Amygdala (tissue), 56 donors: ENCODE results near the gene FADS6.
A peak's percentile ranks its signal among the peaks of the same experiment; 100 is the strongest.
"Not testable (repeated sequence)": the region's sequence is repeated elsewhere in the genome, so short reads cannot be mapped to it uniquely, and the experiment has no call there.

ENCODE experiments used
- DNase-seq, 56 donors: peaks; one replicate each; lab custom pipeline; 2025; lab: John Stamatoyannopoulos, UW

FADS6 gene

DNA sequence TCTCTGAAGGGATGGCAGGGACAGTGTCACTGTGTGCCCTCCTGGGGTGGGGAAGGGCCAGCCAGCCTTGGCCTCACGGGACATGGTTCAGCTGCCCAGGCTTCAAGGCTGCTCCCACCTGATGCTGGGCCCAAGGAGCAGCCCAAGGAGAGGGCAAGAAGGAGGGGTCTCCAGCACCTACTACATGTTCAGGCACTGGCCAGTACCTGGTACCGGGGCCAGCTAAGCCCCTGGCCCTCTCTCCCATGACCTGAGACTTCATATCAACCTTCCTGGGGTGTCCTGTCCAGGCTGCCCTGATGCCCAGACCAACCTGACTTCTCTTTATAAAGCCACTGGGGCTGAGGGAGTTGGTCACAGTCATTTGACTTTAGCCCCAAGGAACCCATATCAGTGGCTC, 28.3 kb upstream of the FADS6 start:
- no peak for DNase-seq

DNA sequence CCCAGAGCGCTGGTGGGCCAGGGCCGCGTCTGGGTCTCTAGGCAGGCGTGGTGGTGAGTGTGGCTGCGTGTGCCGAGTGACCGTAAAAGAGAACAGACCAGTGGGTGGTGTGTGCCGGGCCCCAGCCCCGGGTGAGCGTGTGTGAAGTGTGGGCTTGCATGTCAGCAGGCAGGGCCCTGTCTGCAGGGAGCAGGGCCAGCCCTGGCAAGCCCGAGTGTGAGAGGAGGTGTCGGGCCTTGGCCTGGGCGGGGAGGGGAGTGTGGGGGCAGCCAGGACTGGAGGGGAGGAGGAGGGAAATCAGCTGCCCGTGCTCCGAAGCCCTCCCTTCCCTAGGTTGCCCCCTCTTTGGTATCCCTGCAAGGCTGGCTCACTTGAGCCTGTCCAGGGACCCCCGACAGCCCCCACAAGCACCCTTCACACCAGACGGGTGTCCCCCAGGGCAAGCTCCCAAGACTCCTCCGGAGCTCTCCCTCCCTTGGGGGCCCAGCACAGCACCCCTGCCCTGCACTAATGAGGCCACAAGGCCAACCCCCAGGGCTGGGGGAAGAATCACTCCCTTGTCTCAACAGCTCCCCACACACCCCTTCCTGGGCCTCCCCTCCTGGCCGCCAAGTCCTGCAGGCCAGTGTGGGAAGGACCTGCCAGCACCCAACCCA, 27.7 kb upstream of the FADS6 start:
- no peak for DNase-seq

DNA sequence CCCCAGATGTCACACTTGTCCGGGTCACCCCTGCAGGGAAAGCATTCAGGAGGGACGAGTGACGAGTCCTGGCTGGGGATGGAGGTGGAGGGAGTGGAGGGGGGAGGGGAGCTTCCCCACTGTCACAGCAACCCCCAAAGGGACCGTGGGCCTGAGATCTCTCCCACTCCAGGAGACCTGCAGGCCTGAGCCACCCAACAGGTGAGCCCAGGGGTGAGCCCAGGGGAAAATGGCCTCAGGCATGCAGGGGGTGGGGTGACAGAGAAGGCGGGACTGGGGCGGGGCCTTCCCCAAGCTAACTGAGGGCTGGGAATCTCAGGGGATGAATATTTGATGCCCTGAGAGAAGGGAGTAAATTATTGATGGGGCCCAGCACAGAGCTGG, 27.2 kb upstream of the FADS6 start:
- DNase-seq, result no peak

DNA sequence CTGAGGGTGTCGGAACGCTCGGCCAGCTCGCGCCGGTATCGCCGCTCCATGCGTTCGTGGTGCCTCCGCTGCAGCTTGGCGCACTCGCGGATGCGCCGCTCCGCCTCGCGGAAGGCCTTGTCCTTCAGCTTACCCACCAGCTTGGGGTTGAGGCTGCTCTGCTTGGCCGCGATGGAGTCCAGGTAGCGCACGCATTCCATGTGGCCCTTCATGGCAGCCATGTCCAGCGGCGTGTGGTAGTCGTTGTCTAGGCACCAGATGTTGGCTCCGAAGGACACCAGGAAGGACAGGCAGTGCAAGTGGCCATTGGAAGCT, 26.8 kb upstream of the FADS6 start:
- no peak for DNase-seq

DNA sequence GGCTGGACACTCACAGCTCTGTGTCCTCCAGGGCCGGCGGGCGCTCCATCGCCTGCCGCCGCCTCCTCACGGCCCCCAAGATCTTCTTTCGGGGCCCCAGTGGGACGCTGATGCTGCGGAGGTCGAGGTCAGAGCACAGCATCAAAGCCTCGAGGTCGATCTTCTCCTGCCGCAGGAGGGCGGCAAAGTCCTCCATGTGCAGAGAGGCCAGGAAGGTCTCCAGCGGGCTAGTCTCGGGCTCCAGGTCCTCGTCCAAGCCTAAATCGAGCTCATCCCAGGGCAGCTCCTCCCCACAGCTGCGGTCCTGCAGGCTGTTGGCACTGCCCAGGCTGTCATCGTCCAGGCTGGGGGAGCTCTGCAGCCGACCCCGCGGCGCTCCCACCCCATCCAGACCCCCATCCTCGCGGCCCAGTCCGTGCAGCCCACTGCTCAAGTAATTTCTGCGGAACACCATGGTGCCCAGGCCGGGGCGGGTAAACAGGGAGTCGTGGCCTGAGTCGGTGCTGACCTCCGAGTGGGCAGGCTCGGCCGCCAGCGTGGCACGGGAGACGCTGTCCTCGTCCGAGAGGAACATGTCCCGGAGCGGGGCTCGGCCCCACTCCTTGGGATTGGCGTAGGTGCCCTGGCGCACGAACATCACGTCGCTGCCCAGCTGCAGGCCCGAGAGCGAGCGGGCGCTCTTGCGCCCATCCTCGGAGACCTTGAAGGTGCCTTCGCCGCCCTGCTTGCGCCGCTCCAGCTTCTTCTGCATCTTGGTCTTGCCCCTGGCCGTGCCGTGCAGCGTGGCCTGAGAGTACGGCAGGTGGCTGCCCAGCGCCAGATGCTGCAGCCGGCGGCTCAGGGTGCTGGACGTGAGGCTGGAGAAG, 26.2 kb upstream of the FADS6 start:
- DNase-seq, result peak in 3 of 56 donors; percentile 3 to 49 (median 25)

DNA sequence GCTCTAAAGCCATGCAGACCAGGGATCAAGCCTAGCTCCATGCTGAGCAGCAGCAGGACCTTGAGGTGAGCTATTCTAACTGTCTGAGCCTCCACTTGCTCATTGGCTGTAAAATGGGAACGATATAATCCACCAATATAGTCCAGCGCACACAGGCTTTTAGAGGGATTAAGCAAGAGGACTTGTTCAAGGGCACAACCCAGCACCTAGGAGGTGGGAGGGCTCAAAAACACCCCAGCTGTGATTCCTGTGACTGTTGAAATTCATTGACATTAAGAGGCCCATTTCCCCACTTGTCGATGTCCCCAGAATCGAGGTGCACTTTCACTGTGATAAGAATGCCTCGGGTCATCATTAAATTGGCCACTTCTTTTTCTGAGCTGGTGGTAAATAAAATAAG, 25.5 kb upstream of the FADS6 start:
- DNase-seq, result no peak

DNA sequence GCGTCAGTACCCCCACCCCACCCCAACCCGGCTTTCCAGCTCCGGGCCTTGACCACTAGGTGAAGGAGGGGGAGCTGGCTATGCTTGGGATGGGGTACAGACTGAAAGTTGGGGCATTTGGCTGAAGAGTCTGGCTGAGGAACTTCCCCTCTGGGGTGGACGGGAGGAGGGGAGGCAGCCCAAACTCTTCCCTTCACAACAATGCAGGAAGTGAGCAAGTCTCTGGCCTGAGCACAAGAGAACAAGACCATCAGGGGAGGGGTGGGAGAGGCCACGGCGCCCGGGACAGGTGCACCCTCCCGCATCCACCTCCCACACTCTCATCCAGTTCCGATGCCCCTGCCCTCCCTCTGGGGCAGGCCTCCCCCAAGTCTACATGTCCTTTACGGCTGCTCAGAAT, 24.0 kb upstream of the FADS6 start:
- DNase-seq, result peak in 2 of 56 donors; percentile 1 to 18

DNA sequence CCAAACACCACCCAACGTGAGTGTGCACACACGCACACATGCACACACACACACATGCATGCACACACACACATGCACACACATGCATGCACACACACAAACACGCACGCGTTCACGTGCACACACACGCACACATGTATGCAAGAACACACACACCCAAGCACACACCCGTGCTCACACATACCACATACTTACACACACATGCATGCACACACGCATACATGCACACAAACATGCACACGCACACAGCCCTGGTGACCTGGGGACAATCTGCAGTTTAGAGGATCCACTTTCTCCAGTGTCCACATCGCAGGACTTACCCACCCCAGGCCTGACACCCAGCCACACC, 23.4 kb upstream of the FADS6 start:
- DNase-seq, result no peak

DNA sequence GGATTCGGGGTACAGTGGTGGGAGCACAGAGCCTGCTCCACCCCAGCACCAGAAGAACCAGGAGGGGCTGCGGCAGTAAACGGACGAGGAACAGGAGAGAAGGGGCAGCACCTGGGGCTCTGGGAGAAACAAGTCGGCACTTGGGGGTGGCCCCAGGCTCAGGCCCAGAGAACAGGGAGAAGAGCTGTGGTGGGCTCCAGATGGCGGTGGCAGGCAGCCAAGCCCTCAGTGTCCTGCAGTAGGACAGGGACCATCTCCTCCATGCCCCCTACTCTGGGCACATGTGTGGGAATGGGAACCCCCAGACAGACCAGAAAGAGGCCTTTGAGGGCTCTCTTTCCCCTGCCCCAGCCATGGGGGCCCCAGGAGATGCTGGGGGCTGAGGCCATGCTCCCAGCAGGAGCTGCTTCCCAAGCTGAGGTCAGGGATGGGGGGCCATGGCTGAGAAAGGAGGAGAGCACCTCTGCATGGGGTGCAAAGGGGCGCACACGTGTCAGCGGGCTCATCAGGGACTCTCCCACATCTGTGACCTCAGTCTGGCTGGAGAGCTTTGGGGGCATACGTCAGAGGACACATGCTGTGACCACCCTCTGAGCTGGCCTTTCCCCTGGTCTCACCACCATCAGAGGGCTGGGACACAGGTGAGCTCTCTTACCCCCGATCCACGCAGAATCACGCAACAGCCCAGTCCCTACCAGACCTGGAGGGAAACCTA, 22.9 kb upstream of the FADS6 start:
- DNase-seq, result no peak

DNA sequence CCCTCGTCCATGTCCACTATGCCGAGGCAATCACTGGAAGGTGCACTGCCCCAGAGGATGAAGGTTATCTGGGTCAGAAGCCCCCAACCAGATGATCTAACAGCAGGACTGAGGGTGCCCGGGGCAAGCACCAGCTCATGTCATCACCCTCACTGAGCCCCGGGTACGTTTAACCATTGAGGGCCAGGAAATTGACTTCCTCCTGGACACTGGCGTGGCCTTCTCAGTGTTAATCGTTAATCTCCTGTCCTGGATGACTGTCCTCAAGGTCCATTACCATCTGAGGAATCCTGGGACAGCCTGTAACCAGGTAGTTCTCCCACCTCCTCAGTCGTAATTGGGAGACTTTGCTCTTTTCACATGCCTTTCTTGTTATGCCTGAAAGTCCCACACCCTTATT, 18.0 kb upstream of the FADS6 start:
- DNase-seq, result not testable (repeated sequence)

DNA sequence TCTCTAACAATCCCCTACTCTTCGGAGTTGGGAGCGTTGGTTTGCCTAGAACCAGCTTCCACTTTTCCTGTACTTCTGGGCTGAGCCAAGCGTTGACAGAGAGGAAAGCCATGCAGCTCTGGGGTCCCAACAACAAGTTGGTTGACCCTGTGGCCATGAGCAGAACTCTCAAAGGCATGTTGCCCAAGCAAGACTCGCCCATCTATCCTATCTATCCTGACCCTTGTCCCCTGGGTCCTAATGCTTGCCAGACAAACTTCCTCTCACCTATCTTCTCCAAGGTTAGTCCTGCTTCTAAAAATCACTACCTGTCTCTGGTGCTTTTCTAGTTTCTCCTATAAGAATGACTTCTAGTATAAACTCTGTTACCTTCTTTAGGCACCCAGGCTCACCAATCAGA, 15.7 kb upstream of the FADS6 start:
- not testable (repeated sequence) for DNase-seq

DNA sequence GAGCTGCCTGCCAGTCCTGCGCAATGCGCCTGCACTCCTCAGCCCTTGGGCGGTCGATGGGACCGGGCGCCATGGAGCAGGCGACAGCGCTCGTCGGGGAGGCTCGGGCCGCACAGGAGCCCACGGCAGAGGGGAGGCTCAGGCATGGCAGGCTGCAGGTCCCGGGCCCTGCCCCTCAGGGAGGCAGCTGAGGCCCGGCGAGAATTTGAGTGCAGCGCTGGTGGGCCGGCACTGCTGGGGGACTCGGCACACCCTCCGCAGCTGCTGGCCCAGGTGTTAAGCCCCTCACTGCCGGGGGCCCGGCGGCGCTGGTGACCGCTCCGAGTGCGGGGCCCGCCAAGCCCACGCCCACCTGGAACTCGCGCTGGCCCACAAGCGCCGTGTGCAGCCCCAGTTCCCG, 13.6 kb upstream of the FADS6 start:
- DNase-seq, result no peak

DNA sequence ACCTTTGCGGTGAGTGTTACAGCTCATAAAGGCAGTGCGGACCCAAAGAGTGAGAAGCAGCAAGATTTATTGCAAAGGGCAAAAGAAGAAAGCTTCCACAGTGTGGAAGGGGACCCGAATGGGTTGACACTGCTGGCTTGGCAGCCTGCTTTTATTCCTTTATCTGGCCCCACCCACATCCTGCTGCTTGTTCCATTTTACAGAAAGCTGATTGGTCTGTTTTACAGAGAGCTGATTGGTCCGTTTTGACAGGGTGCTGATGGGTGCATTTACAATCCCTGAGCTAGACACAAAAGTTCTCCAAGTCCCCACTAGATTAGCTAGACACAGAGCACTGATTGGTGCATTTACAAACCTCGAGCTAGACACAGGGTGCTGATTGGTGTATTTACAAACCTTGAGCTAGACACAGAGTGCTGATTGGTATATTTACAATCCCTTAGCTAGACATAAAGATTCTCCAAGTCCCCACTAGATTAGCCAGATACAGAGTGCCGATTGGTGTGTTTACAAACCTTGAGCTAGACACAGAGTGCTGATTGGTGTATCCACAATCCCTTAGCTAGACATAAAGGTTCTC, 12.9 kb upstream of the FADS6 start:
- DNase-seq, result not testable (repeated sequence)

DNA sequence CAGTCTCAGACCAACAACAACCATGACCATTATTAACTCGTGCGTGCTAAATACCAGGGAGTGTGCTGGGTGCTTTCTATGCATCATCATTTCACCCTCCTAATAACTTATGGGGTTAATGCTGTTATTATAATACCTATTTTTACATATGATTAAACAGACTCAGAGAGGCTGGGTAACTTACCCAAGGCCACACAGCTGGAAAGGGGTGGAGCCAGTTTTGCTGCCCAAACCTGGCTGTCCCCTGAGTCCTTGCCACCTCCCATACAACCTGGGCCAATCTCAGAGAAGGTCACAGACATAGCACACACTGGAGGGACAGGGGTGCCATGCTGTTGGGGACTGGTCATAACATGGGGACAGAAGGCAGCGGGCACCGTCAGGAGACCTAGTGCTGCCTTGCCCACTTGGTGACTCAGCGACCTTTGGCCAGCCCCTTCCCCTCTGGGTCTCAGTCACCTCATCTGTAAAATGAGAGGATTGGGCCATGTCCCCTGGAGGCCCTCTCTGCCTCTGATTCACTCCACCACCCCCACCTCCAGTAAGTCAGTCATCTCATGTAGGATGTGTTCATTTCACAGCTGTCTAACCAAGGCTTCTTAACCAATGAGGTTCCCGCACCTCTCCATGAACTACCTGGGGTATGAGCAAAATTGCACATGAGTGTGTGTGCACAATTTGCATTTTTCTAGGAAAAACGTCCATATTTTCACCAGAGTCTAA, 11.4 kb upstream of the FADS6 start:
- DNase-seq, result no peak

DNA sequence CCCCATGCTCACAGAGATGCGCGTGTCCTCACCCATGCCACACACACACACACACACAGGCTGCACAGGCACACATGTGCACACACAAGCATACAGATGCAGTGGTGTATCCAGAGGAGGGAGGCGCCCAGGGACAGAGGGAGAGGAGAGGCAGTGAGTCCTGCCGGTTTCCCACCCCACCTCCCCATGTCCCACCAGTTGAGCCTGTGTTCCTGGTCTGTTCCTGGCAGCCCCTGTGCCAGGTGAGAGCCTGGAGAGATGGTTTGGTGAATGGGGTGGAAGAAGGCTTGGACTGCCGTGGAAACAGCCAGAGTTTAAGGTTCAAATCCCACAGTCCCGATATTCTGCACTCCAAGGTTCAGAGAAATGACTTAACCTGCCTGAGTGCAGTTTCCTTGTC, 10.2 kb upstream of the FADS6 start:
- no peak for DNase-seq

DNA sequence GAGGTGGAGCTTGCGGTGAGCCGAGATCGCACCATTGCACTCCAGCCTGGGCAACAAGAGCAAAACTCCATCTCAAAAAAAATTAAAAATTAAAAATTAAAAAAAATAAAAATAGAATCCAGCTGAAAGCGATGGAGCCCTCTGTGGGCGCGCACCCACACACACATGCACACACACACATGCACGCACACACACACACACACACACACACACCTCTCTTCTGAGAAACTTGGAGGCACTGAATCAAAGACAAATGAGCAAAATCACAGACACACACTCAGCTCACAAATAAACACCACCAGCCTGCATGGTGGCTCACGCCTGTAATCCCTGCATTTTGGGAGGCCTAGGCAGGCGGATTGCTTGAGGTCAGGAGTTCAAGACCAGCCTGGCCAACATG, 9.6 kb upstream of the FADS6 start:
- no peak for DNase-seq

DNA sequence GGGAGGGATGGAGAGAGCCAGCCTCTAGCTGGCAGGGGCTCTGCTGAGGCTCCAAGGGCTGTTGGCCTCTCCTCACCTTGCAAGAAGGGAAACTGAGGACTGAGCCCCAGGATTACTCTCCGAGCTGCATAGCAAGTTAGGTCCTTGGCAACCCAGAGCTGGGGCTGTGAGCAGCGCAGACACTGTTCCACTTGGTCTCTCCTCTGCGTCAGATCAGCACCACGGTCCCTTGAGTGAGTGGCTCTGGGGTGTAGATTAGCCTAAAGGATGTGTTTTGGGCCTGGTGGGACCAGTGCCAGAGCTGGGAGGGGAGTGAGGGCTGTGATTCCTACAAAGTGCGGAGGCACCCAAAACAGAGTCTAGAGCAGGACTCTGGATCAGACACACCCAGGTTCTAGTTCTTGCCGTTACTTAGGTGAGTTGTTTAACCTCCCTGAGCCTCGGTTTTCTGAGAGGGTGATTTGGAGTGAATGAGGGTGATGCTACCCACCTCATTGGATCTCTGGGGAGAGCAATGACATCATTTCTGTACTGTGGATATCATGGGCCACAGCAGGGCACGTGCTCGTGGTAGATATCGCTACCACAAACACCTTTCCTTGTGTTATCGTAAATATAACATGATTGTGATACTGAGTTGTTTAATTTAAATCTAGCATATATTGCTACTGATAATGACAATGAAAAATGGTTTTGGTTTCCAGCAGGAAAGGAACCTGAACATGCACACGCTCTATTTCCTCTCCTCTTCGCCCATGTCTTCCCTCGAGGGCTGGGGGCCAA, 8.1 kb upstream of the FADS6 start:
- no peak for DNase-seq

DNA sequence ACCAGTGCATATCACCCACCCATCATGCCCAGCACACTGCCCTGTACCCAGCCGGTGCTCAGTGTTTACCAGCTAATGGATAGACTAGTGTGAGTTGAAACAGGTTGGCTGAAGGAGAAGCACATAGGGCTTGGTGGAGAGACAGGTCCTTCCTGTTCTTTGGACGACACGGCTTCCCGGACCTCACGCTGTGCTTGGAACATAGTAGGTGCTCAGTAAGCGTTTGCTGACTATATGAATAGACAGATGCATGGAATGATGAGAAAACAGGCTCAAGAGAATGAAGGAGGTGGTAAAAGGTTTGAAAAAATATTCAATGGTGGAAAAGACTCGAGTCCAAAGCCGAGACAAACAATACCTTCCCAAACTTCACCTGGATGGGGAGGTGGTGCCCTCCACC, 6.8 kb upstream of the FADS6 start:
- no peak for DNase-seq

DNA sequence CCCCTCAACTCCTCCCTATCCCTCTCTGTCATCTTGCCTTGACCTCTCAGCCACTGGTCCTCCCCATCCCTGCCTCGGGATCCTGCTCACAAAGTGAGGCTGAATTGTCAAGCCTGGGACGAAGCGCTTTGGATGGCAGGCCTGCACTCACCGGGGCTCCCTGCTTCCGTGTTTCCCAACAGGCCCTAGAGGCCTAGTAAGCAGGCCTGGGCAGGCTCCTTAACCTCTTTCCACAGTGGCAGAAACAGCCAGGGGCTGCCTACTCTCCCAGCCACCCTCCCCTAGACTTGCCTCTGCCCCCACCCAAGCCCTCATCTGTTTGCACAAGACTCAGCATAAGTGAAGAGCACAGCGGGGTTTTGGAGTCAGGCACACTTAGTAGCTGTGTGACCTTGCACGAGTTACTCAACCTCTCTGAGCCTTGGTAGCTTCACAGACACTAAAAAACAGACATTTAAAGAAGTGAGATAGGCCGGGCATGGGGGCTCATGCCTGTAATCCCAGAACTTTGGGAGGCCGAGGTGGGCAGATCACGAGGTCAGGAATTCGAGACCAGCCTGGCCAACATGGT, 5.0 kb upstream of the FADS6 start:
- DNase-seq, result no peak
